ENCODE measurements around the gene MUC6. TPM values are rescaled to one million over a fixed set of nuclear protein-coding genes. Genes with fewer than 3 reads are reported as not detected.

The MUC6 gene
- total RNA-seq, 1 experiment from 2014 or later: not detected

- H3K27me3 ChIP-seq (replicated peaks): no peaks in the 10 kb centered on the region
- no peaks in the 10 kb centered on the region for H3K4me1 ChIP-seq (replicated peaks)
- no peak overlapping the region for H3K4me3 ChIP-seq
- no peak for DNase-seq (ENCODE audit: low read depth in 1 of 2, low spot score in 2 of 2)
- H3K27ac ChIP-seq: no peak overlapping the region
- H3K36me3 ChIP-seq: no peaks in the 10 kb centered on the region
- no peaks in the 10 kb centered on the region for H3K9me3 ChIP-seq (replicated peaks)
These were observed 5.2 kb downstream of the MUC6 start for GRCh38 chr11:1031121-1031899.

GRCh38 chr11:1030556-1030955 lies 6.0 kb downstream of the MUC6 start:
- no peaks in the 10 kb centered on the region for H3K9me3 ChIP-seq (replicated peaks)
- no peaks in the 10 kb centered on the region for H3K36me3 ChIP-seq
- no peak for DNase-seq (ENCODE audit: low read depth in 1 of 2, low spot score in 2 of 2)
- no peaks in the 10 kb centered on the region for H3K4me1 ChIP-seq (replicated peaks)
- no peak overlapping the region for H3K27ac ChIP-seq
- H3K4me3 ChIP-seq: no peak overlapping the region
- H3K27me3 ChIP-seq (replicated peaks): no peaks in the 10 kb centered on the region

- Histone ChIP-seq H3K4me1 (replicated peaks) (no peaks in the 10 kb centered on the region), H3K9me3 (replicated peaks) (no peaks in the 10 kb centered on the region), H3K27ac (no peak overlapping the region), H3K27me3 (replicated peaks) (no peaks in the 10 kb centered on the region), H3K4me3 (no peak overlapping the region), H3K36me3 (no peaks in the 10 kb centered on the region)
- DNase-seq (ENCODE audit: low read depth in 1 of 2, low spot score in 2 of 2): no peak
These were observed 6.4 kb downstream of the MUC6 start for GRCh38 chr11:1030086-1030485.

- Histone ChIP-seq H3K9me3 (replicated peaks) (no peaks in the 10 kb centered on the region), H3K4me3 (no peak overlapping the region), H3K4me1 (replicated peaks) (no peaks in the 10 kb centered on the region), H3K27ac (no peak overlapping the region), H3K27me3 (replicated peaks) (no peaks in the 10 kb centered on the region), H3K36me3 (no peaks in the 10 kb centered on the region)
- DNase-seq (ENCODE audit: low read depth in 1 of 2, low spot score in 2 of 2): no peak
These were observed 6.9 kb downstream of the MUC6 start for GRCh38 chr11:1029654-1030053.

- Histone ChIP-seq H3K9me3 (replicated peaks) (no peaks in the 10 kb centered on the region), H3K27me3 (replicated peaks) (no peaks in the 10 kb centered on the region), H3K36me3 (no peaks in the 10 kb centered on the region), H3K4me3 (no peak overlapping the region), H3K4me1 (replicated peaks) (no peaks in the 10 kb centered on the region), H3K27ac (no peak overlapping the region)
- no peak for DNase-seq (ENCODE audit: low read depth in 1 of 2, low spot score in 2 of 2)
These were observed 7.5 kb downstream of the MUC6 start for GRCh38 chr11:1029051-1029450.

- no peak for DNase-seq (ENCODE audit: low read depth in 1 of 2, low spot score in 2 of 2)
- Histone ChIP-seq H3K4me3 (no peak overlapping the region), H3K4me1 (replicated peaks) (no peaks in the 10 kb centered on the region), H3K27me3 (replicated peaks) (no peaks in the 10 kb centered on the region), H3K36me3 (no peaks in the 10 kb centered on the region), H3K27ac (no peak overlapping the region), H3K9me3 (replicated peaks) (no peaks in the 10 kb centered on the region)
These were observed 7.9 kb downstream of the MUC6 start for GRCh38 chr11:1028616-1029015.

- Histone ChIP-seq H3K4me3 (no peak overlapping the region), H3K27me3 (replicated peaks) (no peaks in the 10 kb centered on the region), H3K4me1 (replicated peaks) (no peaks in the 10 kb centered on the region), H3K9me3 (replicated peaks) (no peaks in the 10 kb centered on the region), H3K36me3 (no peaks in the 10 kb centered on the region), H3K27ac (no peak overlapping the region)
- DNase-seq (ENCODE audit: low read depth in 1 of 2, low spot score in 2 of 2): no peak
These were observed 8.3 kb downstream of the MUC6 start for GRCh38 chr11:1028291-1028540.

- Histone ChIP-seq H3K36me3 (no peaks in the 10 kb centered on the region), H3K9me3 (replicated peaks) (no peaks in the 10 kb centered on the region), H3K27ac (no peak overlapping the region), H3K4me1 (replicated peaks) (no peaks in the 10 kb centered on the region), H3K4me3 (no peak overlapping the region), H3K27me3 (replicated peaks) (no peaks in the 10 kb centered on the region)
- DNase-seq (ENCODE audit: low read depth in 1 of 2, low spot score in 2 of 2): no peak
These were observed 8.8 kb downstream of the MUC6 start for GRCh38 chr11:1027483-1028290.

- H3K4me3 ChIP-seq: no peak overlapping the region
- no peaks in the 10 kb centered on the region for H3K4me1 ChIP-seq (replicated peaks)
- DNase-seq (ENCODE audit: low read depth in 1 of 2, low spot score in 2 of 2): no peak
- H3K27ac ChIP-seq: no peak overlapping the region
- no peaks in the 10 kb centered on the region for H3K9me3 ChIP-seq (replicated peaks)
- H3K27me3 ChIP-seq (replicated peaks): no peaks in the 10 kb centered on the region
- H3K36me3 ChIP-seq: no peaks in the 10 kb centered on the region
These were observed 9.7 kb downstream of the MUC6 start for GRCh38 chr11:1026641-1027482.

- Histone ChIP-seq H3K4me1 (replicated peaks) (no peaks in the 10 kb centered on the region), H3K27ac (no peak overlapping the region), H3K27me3 (replicated peaks) (no peaks in the 10 kb centered on the region), H3K9me3 (replicated peaks) (no peaks in the 10 kb centered on the region), H3K4me3 (no peak overlapping the region), H3K36me3 (no peaks in the 10 kb centered on the region)
- DNase-seq (ENCODE audit: low read depth in 1 of 2, low spot score in 2 of 2): no peak
These were observed 10.4 kb downstream of the MUC6 start for GRCh38 chr11:1026163-1026450.

- H3K27ac ChIP-seq: no peak overlapping the region
- no peak overlapping the region for H3K4me3 ChIP-seq
- no peaks in the 10 kb centered on the region for H3K36me3 ChIP-seq
- no peaks in the 10 kb centered on the region for H3K27me3 ChIP-seq (replicated peaks)
- no peaks in the 10 kb centered on the region for H3K4me1 ChIP-seq (replicated peaks)
- no peak for DNase-seq (ENCODE audit: low read depth in 1 of 2, low spot score in 2 of 2)
- H3K9me3 ChIP-seq (replicated peaks): no peaks in the 10 kb centered on the region
These were observed 10.9 kb downstream of the MUC6 start for GRCh38 chr11:1025410-1026162.

GRCh38 chr11:1024597-1025409 lies 11.7 kb downstream of the MUC6 start:
- Histone ChIP-seq H3K27me3 (replicated peaks) (no peaks in the 10 kb centered on the region), H3K4me3 (no peak overlapping the region), H3K9me3 (replicated peaks) (no peaks in the 10 kb centered on the region), H3K36me3 (no peaks in the 10 kb centered on the region), H3K27ac (no peak overlapping the region), H3K4me1 (replicated peaks) (no peaks in the 10 kb centered on the region)
- DNase-seq (ENCODE audit: low read depth in 1 of 2, low spot score in 2 of 2): no peak

Measured in SJSA1 (cell line).